KMS-11 (cell line): ENCODE measurements around the gene CSAG2.
"Not testable (repeated sequence)": the region's sequence is repeated elsewhere in the genome, so short reads cannot be mapped to it uniquely, and the experiment has no call there.

ENCODE experiments used
- H2AFZ ChIP-seq: fragments of 200-600 bp; sonication (generic); 2 replicates; pipeline ENCODE4 v1.6.1; 2016; ENCODE audit warnings: antibody characterized with exemption, mixed run types, low read depth
- H3K27ac ChIP-seq: fragments of 200-600 bp; sonication (generic); 2 replicates; pipeline ENCODE4 v1.6.1; 2016; ENCODE audit warnings: mild to moderate bottlenecking, mixed run types
- H3K27me3 ChIP-seq: fragments of 200-600 bp; sonication (generic); 2 replicates; pipeline ENCODE4 v1.6.1; 2017; ENCODE audit warnings: mild to moderate bottlenecking, low read depth, mixed run types, moderate library complexity; ENCODE audit not compliant: insufficient read depth
- H3K36me3 ChIP-seq: fragments of 200-600 bp; sonication (generic); 2 replicates; pipeline ENCODE4 v1.6.1; 2017; ENCODE audit warnings: mild to moderate bottlenecking, mixed run types; ENCODE audit not compliant: insufficient read depth
- H3K4me1 ChIP-seq: fragments of 200-600 bp; sonication (generic); 2 replicates; pipeline ENCODE4 v1.6.1; 2016; ENCODE audit warnings: mild to moderate bottlenecking, low read depth, mixed run types; ENCODE audit not compliant: poor library complexity, severe bottlenecking
- H3K4me2 ChIP-seq: fragments of 200-600 bp; sonication (generic); 2 replicates; pipeline ENCODE4 v1.7.0; 2016; ENCODE audit warnings: mild to moderate bottlenecking, mixed run types
- H3K4me3 ChIP-seq: fragments of 200-600 bp; sonication (generic); IDR thresholded peaks from 2 replicates; pipeline ENCODE4 v1.6.1; 2017; ENCODE audit warnings: low read depth, low read length, mixed read lengths; ENCODE audit not compliant: insufficient read depth
- H3K79me2 ChIP-seq: fragments of 200-600 bp; sonication (generic); 2 replicates; pipeline ENCODE4 v1.6.1; 2016; ENCODE audit warnings: low read depth, mixed run types; ENCODE audit not compliant: insufficient read depth
- H3K9ac ChIP-seq: fragments of 200-600 bp; sonication (generic); 2 replicates; pipeline ENCODE4 v1.6.1; 2016; ENCODE audit warnings: mild to moderate bottlenecking, mixed run types
- H4K20me1 ChIP-seq: fragments of 200-600 bp; sonication (generic); 2 replicates; pipeline ENCODE4 v1.6.1; 2016; ENCODE audit warnings: mild to moderate bottlenecking, mixed run types; ENCODE audit not compliant: insufficient read depth
- CTCF ChIP-seq: fragments of 200-600 bp; sonication (generic); conservative IDR thresholded peaks from 2 replicates; pipeline ENCODE4 v1.6.1; 2017; ENCODE audit warnings: low read depth, mild to moderate bottlenecking, antibody characterized with exemption, low read length, moderate library complexity, mixed read lengths

Gene CSAG2

GRCh38 chrX:152735101-152735500 lies 26.0 kb upstream of the CSAG2 start:
- no peak overlapping the region for H3K27ac ChIP-seq
- no peak for TF ChIP-seq CTCF
- no peak overlapping the region for H3K4me2 ChIP-seq
- H2AFZ ChIP-seq: no peak overlapping the region
- no peaks in the 10 kb centered on the region for H3K4me1 ChIP-seq
- no peak overlapping the region for H3K4me3 ChIP-seq
- no peaks in the 10 kb centered on the region for H3K27me3 ChIP-seq
- H3K36me3 ChIP-seq: no peaks in the 10 kb centered on the region
- no peak overlapping the region for H3K9ac ChIP-seq
- H3K79me2 ChIP-seq: no peaks in the 10 kb centered on the region
- H4K20me1 ChIP-seq: no peaks in the 10 kb centered on the region

- not testable (repeated sequence) for H3K9ac ChIP-seq, H3K27me3 ChIP-seq, H3K4me3 ChIP-seq, H3K79me2 ChIP-seq, H3K27ac ChIP-seq, H3K36me3 ChIP-seq, H3K4me1 ChIP-seq, H4K20me1 ChIP-seq, H2AFZ ChIP-seq, H3K4me2 ChIP-seq
Observed at GRCh38 chrX:152734143-152734858, 25.2 kb upstream of the CSAG2 start.

- no peaks in the 10 kb centered on the region for H3K36me3 ChIP-seq
- no peak within 1 kb of the TSS for H3K9ac ChIP-seq
- H3K79me2 ChIP-seq: no peaks in the 10 kb centered on the region
- no peaks in the 10 kb centered on the region for H4K20me1 ChIP-seq
- TF ChIP-seq CTCF: no peak
- no peaks in the 10 kb centered on the region for H3K4me1 ChIP-seq
- H2AFZ ChIP-seq: no peak within 1 kb of the TSS
- no peak within 1 kb of the TSS for H3K4me3 ChIP-seq
- no peak within 1 kb of the TSS for H3K4me2 ChIP-seq
- no peak within 1 kb of the TSS for H3K27ac ChIP-seq
- no peaks in the 10 kb centered on the region for H3K27me3 ChIP-seq
Observed at GRCh38 chrX:152733261-152733975, 24.3 kb upstream of the CSAG2 start, which contains the start of the genes CSAG1 and MAGEA12. TSS of gene CSAG1 (minus strand) at chrX:152733721. CDS start at chrX:152732460, 1,261 bp downstream. TSS of gene MAGEA12 (plus strand) at chrX:152733757. CDS start at chrX:152736162, 2,405 bp downstream.

GRCh38 chrX:152725409-152725808 lies 16.3 kb upstream of the CSAG2 start:
- Histone ChIP-seq H4K20me1 (no peaks in the 10 kb centered on the region), H3K27me3 (no peaks in the 10 kb centered on the region), H2AFZ (no peak overlapping the region), H3K27ac (no peak overlapping the region), H3K4me2 (no peak overlapping the region), H3K36me3 (no peaks in the 10 kb centered on the region), H3K9ac (no peak overlapping the region), H3K4me3 (no peak overlapping the region), H3K79me2 (no peaks in the 10 kb centered on the region), H3K4me1 (no peaks in the 10 kb centered on the region)
- no peak for TF ChIP-seq CTCF

- not testable (repeated sequence) for H3K27me3 ChIP-seq, H3K4me1 ChIP-seq, H2AFZ ChIP-seq, H3K27ac ChIP-seq, H4K20me1 ChIP-seq, H3K9ac ChIP-seq, H3K4me3 ChIP-seq, H3K36me3 ChIP-seq, H3K4me2 ChIP-seq, H3K79me2 ChIP-seq
Observed at GRCh38 chrX:152713815-152714787, 5.0 kb upstream of the CSAG2 start, which contains the start of gene MAGEA2B. TSS of gene MAGEA2B (plus strand) at chrX:152714628. CDS start at chrX:152717107, 2,479 bp downstream.

GRCh38 chrX:152713195-152713594 lies 4.1 kb upstream of the CSAG2 start:
- not testable (repeated sequence) for H4K20me1 ChIP-seq, H3K36me3 ChIP-seq, H2AFZ ChIP-seq, H3K4me2 ChIP-seq, H3K9ac ChIP-seq, H3K79me2 ChIP-seq, H3K4me3 ChIP-seq, H3K27ac ChIP-seq, H3K4me1 ChIP-seq, H3K27me3 ChIP-seq

GRCh38 chrX:152706500-152706899 lies 2.6 kb downstream of the CSAG2 start:
- H3K4me2 ChIP-seq, H3K4me3 ChIP-seq, H3K27ac ChIP-seq, H2AFZ ChIP-seq, H3K79me2 ChIP-seq, H3K27me3 ChIP-seq, H3K4me1 ChIP-seq, H3K36me3 ChIP-seq, H3K9ac ChIP-seq, H4K20me1 ChIP-seq: not testable (repeated sequence)
